Endothelial cell of umbilical vein (primary cell): Measurements from ENCODE around the gene FLT1.

Experiments used
- POLR2A ChIP-seq: IDR thresholded peaks from 2 replicates; pipeline ENCODE4 v1.6.1; 2012; ENCODE audit warnings: low read depth, mild to moderate bottlenecking, control low read depth, low read length
- POLR2AphosphoS5 ChIP-seq: IDR thresholded peaks from 2 replicates; pipeline ENCODE4 v1.6.1; 2012; ENCODE audit warnings: low read depth, mild to moderate bottlenecking, control low read depth, low read length, moderate library complexity; ENCODE audit not compliant: insufficient read depth
- TF ChIP-seq, protein P1 (sequence below), 2 donors: IDR thresholded peaks; 1 replicate in 1 of 2; 2 replicates in 1 of 2; pipeline ENCODE4 v1.5.1; 2011; ENCODE audit warnings: low read length in 2 of 2, mild to moderate bottlenecking in 2 of 2, moderate library complexity in 2 of 2, control low read depth in 1 of 2, inconsistent platforms in 1 of 2, low read depth in 1 of 2; ENCODE audit not compliant: insufficient read depth in 1 of 2; ENCODE audit errors: extremely low read depth in 1 of 2

DNA sequence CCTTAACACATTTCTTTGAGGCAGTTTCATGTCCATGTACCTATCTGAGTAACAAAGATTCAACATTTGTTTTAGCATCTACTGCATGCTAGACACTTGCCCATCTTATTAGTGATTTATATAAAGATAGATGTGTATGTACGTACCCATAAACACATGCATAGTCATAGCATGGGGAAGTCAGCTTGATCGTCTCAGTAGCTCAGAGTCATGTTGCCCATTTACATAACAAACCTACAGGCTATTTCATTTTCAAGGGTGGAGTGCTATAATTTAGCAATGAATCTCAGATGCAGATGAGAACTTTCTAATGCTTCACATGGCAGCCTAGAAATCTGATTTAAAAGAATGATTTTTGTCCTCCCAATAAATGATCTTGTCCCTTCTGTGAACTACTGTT lies 23.5 kb downstream of the FLT1 start:
- TF ChIP-seq POLR2A (no peak), POLR2AphosphoS5 (no peak)
- TF ChIP-seq, protein P1, sequence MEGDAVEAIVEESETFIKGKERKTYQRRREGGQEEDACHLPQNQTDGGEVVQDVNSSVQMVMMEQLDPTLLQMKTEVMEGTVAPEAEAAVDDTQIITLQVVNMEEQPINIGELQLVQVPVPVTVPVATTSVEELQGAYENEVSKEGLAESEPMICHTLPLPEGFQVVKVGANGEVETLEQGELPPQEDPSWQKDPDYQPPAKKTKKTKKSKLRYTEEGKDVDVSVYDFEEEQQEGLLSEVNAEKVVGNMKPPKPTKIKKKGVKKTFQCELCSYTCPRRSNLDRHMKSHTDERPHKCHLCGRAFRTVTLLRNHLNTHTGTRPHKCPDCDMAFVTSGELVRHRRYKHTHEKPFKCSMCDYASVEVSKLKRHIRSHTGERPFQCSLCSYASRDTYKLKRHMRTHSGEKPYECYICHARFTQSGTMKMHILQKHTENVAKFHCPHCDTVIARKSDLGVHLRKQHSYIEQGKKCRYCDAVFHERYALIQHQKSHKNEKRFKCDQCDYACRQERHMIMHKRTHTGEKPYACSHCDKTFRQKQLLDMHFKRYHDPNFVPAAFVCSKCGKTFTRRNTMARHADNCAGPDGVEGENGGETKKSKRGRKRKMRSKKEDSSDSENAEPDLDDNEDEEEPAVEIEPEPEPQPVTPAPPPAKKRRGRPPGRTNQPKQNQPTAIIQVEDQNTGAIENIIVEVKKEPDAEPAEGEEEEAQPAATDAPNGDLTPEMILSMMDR (IDR thresholded peaks at IDR 0.05; ENCODE audit: extremely low read depth in 1 of 2, insufficient read depth in 1 of 2, low read depth in 1 of 2, low read length in 2 of 2): no peak
